ENCODE results near the gene GSG1L. TPM values are rescaled to one million over a fixed set of nuclear protein-coding genes. Genes with fewer than 3 reads are reported as not detected.
A peak's percentile ranks its signal among the peaks of the same experiment; 100 is the strongest.
"Not testable (repeated sequence)": the region's sequence is repeated elsewhere in the genome, so short reads cannot be mapped to it uniquely, and the experiment has no call there.

GSG1L gene
- total RNA-seq, 2 donors from 2014 or later: 13.9 to 34.7 TPM

- Histone ChIP-seq H3K27ac (peak overlapping the region in 1 of 2 donors; percentile 64), H3K9me3 (no peaks in the 10 kb centered on the region), H3K4me1 (peaks cover 0 to 19% of the 10 kb centered on the region in 2 donors), H3K36me3 (no peaks in the 10 kb centered on the region), H3K27me3 (no peaks in the 10 kb centered on the region), H3K4me3 (no peak overlapping the region)
- TF ChIP-seq CTCF (IDR thresholded peaks at IDR 0.05): no peak
- no peak for DNase-seq (ENCODE audit: low spot score)
Observed at GRCh38 chr16:27980919-27981700, 82.4 kb downstream of the GSG1L start.

GRCh38 chr16:27980076-27980775, 83.3 kb downstream of the GSG1L start:
- Histone ChIP-seq H3K27ac (peak overlapping the region in 1 of 2 donors; percentile 64), H3K4me1 (peaks cover 0 to 19% of the 10 kb centered on the region in 2 donors), H3K27me3 (no peaks in the 10 kb centered on the region), H3K9me3 (no peaks in the 10 kb centered on the region), H3K4me3 (no peak overlapping the region), H3K36me3 (no peaks in the 10 kb centered on the region)
- no peak for TF ChIP-seq CTCF (IDR thresholded peaks at IDR 0.05)
- no peak for DNase-seq (ENCODE audit: low spot score)

- not testable (repeated sequence) for H3K9me3 ChIP-seq, H3K36me3 ChIP-seq, H3K27ac ChIP-seq
Observed at GRCh38 chr16:27979668-27980067, 83.8 kb downstream of the GSG1L start.

GRCh38 chr16:27978876-27979275, 84.6 kb downstream of the GSG1L start:
- Histone ChIP-seq H3K4me1 (peaks cover 0 to 19% of the 10 kb centered on the region in 2 donors), H3K9me3 (no peaks in the 10 kb centered on the region), H3K36me3 (no peaks in the 10 kb centered on the region), H3K27me3 (no peaks in the 10 kb centered on the region), H3K27ac (no peak overlapping the region), H3K4me3 (no peak overlapping the region)
- DNase-seq (ENCODE audit: low spot score): no peak
- no peak for TF ChIP-seq CTCF (IDR thresholded peaks at IDR 0.05)

More at GRCh38 chr16:27979668-27980067, 83.8 kb downstream of the GSG1L start:
- peaks cover 0 to 19% of the 10 kb centered on the region in 2 donors for H3K4me1 ChIP-seq
- H3K27me3 ChIP-seq; H3K4me3 ChIP-seq; DNase-seq (ENCODE audit: low spot score): not testable (repeated sequence)

- H3K36me3 ChIP-seq: no peaks in the 10 kb centered on the region
- H3K27ac ChIP-seq: no peak overlapping the region
- no peak overlapping the region for H3K4me3 ChIP-seq
- TF ChIP-seq CTCF (IDR thresholded peaks at IDR 0.05): no peak
- H3K9me3 ChIP-seq: no peaks in the 10 kb centered on the region
- no peaks in the 10 kb centered on the region for H3K27me3 ChIP-seq
- DNase-seq (ENCODE audit: low spot score): no peak
- H3K4me1 ChIP-seq: peaks cover 0 to 19% of the 10 kb centered on the region in 2 donors
Observed at GRCh38 chr16:27977966-27978365, 85.5 kb downstream of the GSG1L start.

- TF ChIP-seq CTCF (IDR thresholded peaks at IDR 0.05): no peak
- H3K4me3 ChIP-seq: no peak overlapping the region
Observed at GRCh38 chr16:27976990-27977389, 86.5 kb downstream of the GSG1L start.

More at GRCh38 chr16:27976990-27977389, 86.5 kb downstream of the GSG1L start:
- H3K27ac ChIP-seq: no peak overlapping the region
- no peaks in the 10 kb centered on the region for H3K9me3 ChIP-seq
- no peak for DNase-seq (ENCODE audit: low spot score)
- H3K27me3 ChIP-seq: no peaks in the 10 kb centered on the region
- H3K36me3 ChIP-seq: no peaks in the 10 kb centered on the region
- H3K4me1 ChIP-seq: peaks cover 0 to 19% of the 10 kb centered on the region in 2 donors

Measured in right atrium auricular region (tissue), 2 donors.